ENCODE results near the gene ADGRD2.

Gene ADGRD2

GRCh38 chr9:124419832-124420489 is 30.3 kb upstream of the ADGRD2 start:
- Histone ChIP-seq H3K4me3 (ENCODE audit: low read length) (no peak overlapping the region), H3F3A (ENCODE audit: control insufficient read depth, insufficient read depth) (no peaks in the 10 kb centered on the region), H3K9me3 (ENCODE audit: control insufficient read depth, insufficient read depth, low read length) (peaks cover 5% of the 10 kb centered on the region; the same call in 1 of the 2 replicates), H3K4me1 (ENCODE audit: control insufficient read depth, low read length) (peaks cover 11% of the 10 kb centered on the region), H3K4me2 (ENCODE audit: low read length) (peak overlapping the region; percentile 10; the same call in 1 of the 2 replicates), H3K27ac (ENCODE audit: low read depth, low read length) (no peak overlapping the region), H3K36me3 (ENCODE audit: control insufficient read depth, low read length) (peaks cover 2% of the 10 kb centered on the region), H3K79me2 (ENCODE audit: control insufficient read depth, low read length) (peaks cover 3% of the 10 kb centered on the region), H4K20me1 (ENCODE audit: control insufficient read depth, insufficient read depth, low read depth, low read length) (no peaks in the 10 kb centered on the region), H3K9me2 (replicated peaks; ENCODE audit: control insufficient read depth, low read length) (no peaks in the 10 kb centered on the region), H3K27me3 (ENCODE audit: control insufficient read depth, low read length) (0 out of 2 replicates have a peak, but pooled peaks cover 3% of the 10 kb centered on the region)
- TF ChIP-seq CTCF (IDR thresholded peaks at IDR 0.05; ENCODE audit: low read depth, low read length, poor library complexity, severe bottlenecking), result peak; percentile 38
- no peak for TF ChIP-seq EZH2phosphoT487 (IDR thresholded peaks at IDR 0.05; ENCODE audit: borderline replicate concordance, low read length)

- Histone ChIP-seq H3K9me3 (ENCODE audit: control insufficient read depth, insufficient read depth, low read length) (peaks cover under 1% of the 10 kb centered on the region; the same call in 1 of the 2 replicates), H3K4me2 (ENCODE audit: low read length) (no peak overlapping the region), H3K36me3 (ENCODE audit: control insufficient read depth, low read length) (no peaks in the 10 kb centered on the region), H3K9me2 (replicated peaks; ENCODE audit: control insufficient read depth, low read length) (no peaks in the 10 kb centered on the region), H3K4me3 (ENCODE audit: low read length) (no peak overlapping the region), H3K79me2 (ENCODE audit: control insufficient read depth, low read length) (no peaks in the 10 kb centered on the region), H3F3A (ENCODE audit: control insufficient read depth, insufficient read depth) (no peaks in the 10 kb centered on the region), H3K27ac (ENCODE audit: low read depth, low read length) (no peak overlapping the region), H4K20me1 (ENCODE audit: control insufficient read depth, insufficient read depth, low read depth, low read length) (no peaks in the 10 kb centered on the region), H3K4me1 (ENCODE audit: control insufficient read depth, low read length) (peaks cover 7% of the 10 kb centered on the region; the same call in 1 of the 2 replicates), H3K27me3 (ENCODE audit: control insufficient read depth, low read length) (0 out of 2 replicates have a peak, but pooled peaks cover 3% of the 10 kb centered on the region)
- TF ChIP-seq CTCF (IDR thresholded peaks at IDR 0.05; ENCODE audit: low read depth, low read length, poor library complexity, severe bottlenecking), result no peak
- TF ChIP-seq EZH2phosphoT487 (IDR thresholded peaks at IDR 0.05; ENCODE audit: borderline replicate concordance, low read length), result no peak
Observed at GRCh38 chr9:124420991-124421543, 29.2 kb upstream of the ADGRD2 start.

DNA sequence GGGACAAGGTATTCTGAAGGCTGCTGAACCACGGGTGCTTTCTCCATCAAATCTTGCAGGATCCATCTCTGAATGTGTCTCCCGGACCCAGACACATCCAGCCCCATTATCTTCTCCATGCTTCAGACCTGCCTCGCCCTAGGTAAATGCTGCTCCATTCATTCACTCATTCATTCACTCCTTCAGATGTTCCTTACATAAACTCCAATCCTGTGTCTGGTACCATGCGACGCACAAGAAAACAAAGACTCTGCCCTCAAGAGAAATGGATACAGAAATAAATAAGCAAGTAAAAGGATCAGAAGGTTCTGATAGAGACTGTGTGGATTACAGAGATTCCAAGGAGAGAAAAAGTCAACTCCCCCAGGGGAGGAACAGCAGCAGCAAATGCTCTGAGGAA is 27.1 kb upstream of the ADGRD2 start:
- H3K4me2 ChIP-seq (ENCODE audit: low read length), result no peak overlapping the region

More for the DNA sequence above, 27.1 kb upstream of the ADGRD2 start:
- Histone ChIP-seq H3K79me2 (ENCODE audit: control insufficient read depth, low read length) (no peaks in the 10 kb centered on the region), H3K27me3 (ENCODE audit: control insufficient read depth, low read length) (0 out of 2 replicates have a peak, but pooled peaks cover 3% of the 10 kb centered on the region), H3K4me3 (ENCODE audit: low read length) (no peak overlapping the region), H3K9me2 (replicated peaks; ENCODE audit: control insufficient read depth, low read length) (no peaks in the 10 kb centered on the region), H3K27ac (ENCODE audit: low read depth, low read length) (no peak overlapping the region), H3K9me3 (ENCODE audit: control insufficient read depth, insufficient read depth, low read length) (no peaks in the 10 kb centered on the region), H4K20me1 (ENCODE audit: control insufficient read depth, insufficient read depth, low read depth, low read length) (no peaks in the 10 kb centered on the region), H3K36me3 (ENCODE audit: control insufficient read depth, low read length) (no peaks in the 10 kb centered on the region), H3K4me1 (ENCODE audit: control insufficient read depth, low read length) (peaks cover 7% of the 10 kb centered on the region; the same call in 1 of the 2 replicates), H3F3A (ENCODE audit: control insufficient read depth, insufficient read depth) (no peaks in the 10 kb centered on the region)
- TF ChIP-seq EZH2phosphoT487 (IDR thresholded peaks at IDR 0.05; ENCODE audit: borderline replicate concordance, low read length), result no peak
- TF ChIP-seq CTCF (IDR thresholded peaks at IDR 0.05; ENCODE audit: low read depth, low read length, poor library complexity, severe bottlenecking), result no peak

All from DOHH2 (cell line).